GM19035 (cell line): ENCODE measurements around the gene SHISA9.
"Not testable (repeated sequence)": the region's sequence is repeated elsewhere in the genome, so short reads cannot be mapped to it uniquely, and the experiment has no call there.

Source experiments
- ATAC-seq: cut with Tn5 transposase; IDR thresholded peaks from one replicate; pipeline ENCODE4 v1.9.1; 2021; ENCODE audit not compliant: unreplicated experiment

The SHISA9 gene

GRCh38 chr16:12899529-12900143 lies 1.8 kb upstream of the SHISA9 start:
- ATAC-seq = no peak

GRCh38 chr16:12900156-12900555 lies 1.2 kb upstream of the SHISA9 start:
- ATAC-seq = no peak

- ATAC-seq = no peak
Measured at GRCh38 chr16:12900599-12901203, 697 bp upstream of the SHISA9 start.

DNA sequence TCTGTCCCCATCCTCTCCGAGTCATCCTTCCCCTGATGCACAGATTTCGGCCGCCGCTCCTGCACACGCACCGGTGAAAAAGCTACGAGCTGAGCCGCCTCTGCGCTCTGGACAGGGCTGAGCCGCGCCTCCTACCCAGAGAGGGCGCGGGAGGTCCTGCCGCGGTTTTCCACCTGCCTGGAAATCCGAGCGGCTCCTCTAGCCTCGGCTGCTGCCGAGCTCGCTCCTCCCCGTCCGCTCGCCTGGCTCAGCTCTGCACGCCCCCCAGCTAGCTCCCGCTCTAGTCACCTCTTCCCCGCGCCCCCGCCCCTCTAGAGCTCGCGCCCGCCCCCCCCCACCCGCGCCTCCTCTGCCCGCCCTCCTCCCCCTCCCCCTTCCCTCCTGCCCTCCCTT lies 198 bp upstream of the SHISA9 start:
- ATAC-seq = no peak

DNA sequence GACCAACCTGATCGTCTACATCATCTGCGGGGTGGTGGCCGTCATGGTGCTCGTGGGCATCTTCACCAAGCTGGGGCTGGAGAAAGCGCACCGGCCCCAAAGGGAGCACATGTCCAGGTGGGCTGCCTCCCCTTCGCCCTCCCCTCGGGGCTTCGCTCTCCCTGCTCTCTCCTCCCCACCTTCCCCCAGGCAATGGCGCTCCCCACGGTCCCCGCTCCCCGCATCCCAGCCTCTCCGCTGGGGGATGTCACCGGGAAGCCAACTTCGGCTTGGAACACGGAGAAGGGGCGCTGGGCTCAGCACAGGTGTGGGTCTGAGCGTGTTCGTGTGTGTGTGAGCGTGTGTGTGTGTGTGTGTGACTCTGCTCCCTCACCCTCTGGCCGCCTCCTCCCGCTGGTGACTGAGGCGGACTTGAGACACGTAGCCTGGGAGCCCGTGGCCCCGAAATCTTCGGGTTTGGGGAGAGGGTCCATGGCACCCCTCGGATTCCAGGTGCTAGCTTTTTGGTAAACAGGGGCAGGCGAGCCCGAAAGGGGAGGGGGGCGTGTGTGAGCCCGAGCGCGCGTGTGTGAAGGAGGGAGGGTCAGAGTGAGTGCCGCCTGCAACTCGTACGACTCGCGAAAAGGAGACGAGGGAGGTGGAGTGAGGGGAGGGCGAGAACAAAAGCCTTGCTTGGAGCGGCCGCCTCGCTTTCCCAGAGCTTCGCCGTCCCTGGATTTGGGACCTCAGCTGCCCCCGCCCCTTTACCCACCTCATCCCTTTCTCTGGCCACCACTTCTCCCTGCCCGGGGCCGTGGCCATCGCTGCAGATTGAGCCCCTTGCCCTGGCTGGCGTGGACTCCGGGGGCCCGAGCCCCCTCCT lies 1.3 kb downstream of the SHISA9 start:
- ATAC-seq = no peak

- no peak for ATAC-seq
Measured at GRCh38 chr16:12903407-12904328, 2.3 kb downstream of the SHISA9 start.

GRCh38 chr16:12904329-12904671 lies 2.9 kb downstream of the SHISA9 start:
- ATAC-seq = no peak

DNA sequence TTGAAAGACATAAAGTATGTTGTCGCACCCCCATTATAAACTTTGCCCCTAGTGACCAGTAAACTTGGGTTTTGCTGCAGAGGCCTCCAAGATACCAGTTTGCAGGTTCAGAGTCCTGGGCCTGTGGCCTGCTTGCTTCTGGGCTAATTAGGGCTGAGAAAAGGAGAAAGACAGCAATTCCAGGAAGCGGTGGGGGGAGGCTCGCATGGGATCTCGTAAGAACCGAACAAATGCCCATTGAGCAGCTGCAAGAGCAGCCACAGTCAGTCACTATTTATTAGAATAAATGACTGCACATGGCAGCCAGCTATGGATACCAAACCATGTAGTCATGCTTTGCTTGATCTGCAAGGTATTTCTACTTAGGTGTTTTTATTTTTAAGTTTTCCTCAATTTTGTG lies 4.9 kb downstream of the SHISA9 start:
- ATAC-seq = no peak

GRCh38 chr16:12906765-12907516 lies 5.5 kb downstream of the SHISA9 start:
- no peak for ATAC-seq

DNA sequence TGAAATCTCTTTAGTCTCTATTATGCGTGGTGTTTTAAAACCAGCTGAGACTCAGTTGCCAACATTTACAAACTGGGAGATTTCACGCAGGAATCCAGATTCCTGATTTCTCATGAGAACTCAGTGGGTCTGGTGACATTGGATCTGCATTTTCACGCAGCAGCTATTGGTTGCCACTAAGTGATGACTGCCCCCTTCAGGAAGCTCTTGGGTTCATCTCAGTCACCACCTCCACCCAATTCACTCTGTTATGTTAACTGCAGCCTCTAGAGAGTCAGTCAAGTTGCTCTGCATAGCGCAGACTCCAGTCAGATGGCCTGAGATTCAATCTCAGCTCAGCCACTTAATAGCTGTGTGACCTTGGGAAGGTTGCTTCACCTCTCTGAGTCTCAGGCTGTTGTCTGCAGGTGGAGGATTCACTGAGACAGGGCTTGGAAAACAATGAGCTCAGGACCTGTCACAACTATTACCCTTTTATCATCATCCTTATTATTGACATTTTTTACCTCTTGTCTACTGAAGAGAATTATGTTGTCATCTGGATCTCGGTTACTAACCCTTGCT lies 6.4 kb downstream of the SHISA9 start:
- no peak for ATAC-seq

GRCh38 chr16:12917246-12917645 lies 15.8 kb downstream of the SHISA9 start:
- ATAC-seq = no peak

GRCh38 chr16:12917653-12918052 lies 16.3 kb downstream of the SHISA9 start:
- ATAC-seq = no peak

GRCh38 chr16:12920739-12921138 lies 19.3 kb downstream of the SHISA9 start:
- ATAC-seq = no peak

- ATAC-seq = not testable (repeated sequence)
Measured at GRCh38 chr16:12923640-12924039, 22.2 kb downstream of the SHISA9 start.

- no peak for ATAC-seq
Measured at GRCh38 chr16:12925026-12925800, 23.8 kb downstream of the SHISA9 start.

DNA sequence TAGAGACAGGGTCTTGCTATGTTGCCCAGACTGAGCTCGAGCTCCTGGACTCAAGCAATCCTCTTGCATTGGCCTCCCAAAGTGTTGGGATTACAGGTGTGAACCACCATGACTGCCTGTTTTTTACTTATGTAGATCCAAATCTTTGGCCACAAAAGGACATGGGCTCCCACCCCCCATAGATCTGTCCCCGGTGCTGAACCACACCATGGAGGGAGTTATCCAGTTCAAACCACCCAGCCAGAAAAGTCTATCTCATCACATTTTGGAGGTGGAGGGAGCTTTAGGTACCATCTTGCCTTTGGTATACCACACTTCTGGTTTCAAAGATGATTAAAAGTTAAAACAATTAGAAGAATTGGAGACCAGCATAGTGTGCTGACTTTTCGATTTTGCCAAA lies 26.2 kb downstream of the SHISA9 start:
- ATAC-seq = no peak

GRCh38 chr16:12930881-12931280 lies 29.5 kb downstream of the SHISA9 start:
- ATAC-seq = no peak

GRCh38 chr16:12936391-12936790 lies 35.0 kb downstream of the SHISA9 start:
- no peak for ATAC-seq

DNA sequence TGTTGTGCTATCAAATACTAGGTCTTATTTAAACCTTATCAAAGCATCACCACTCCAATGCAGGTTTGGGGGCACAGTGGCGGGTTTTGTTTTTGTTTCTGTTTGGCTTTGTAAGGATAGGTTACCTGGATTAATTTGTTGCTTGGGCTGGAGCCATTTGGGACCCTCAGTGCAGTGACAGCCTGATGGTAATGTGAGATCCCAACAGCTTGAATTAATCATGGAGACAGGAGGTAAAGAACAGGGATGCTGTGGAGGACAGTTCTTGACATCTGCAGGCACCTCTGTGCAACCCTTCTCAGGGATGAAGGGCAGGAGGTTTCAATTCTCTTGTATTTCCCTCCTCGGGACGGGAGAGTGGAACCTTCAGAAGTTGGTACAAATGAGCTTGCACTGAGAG lies 40.5 kb downstream of the SHISA9 start:
- no peak for ATAC-seq
